Type B pancreatic cell (in vitro differentiated cells): Measurements from ENCODE around the gene SLC38A10. TPM values are rescaled to one million over a fixed set of nuclear protein-coding genes. Genes with fewer than 3 reads are reported as not detected.

Experiments used
- DNase-seq: peaks from one replicate; pipeline ENCODE4 v3.0.0; 2021; ENCODE audit warnings: mixed read lengths; ENCODE audit not compliant: unreplicated experiment; ENCODE audit errors: extremely low spot score
- H3K27ac Mint-ChIP-seq: 2 replicates; pipeline ENCODE4 v1.8.0; 2021; ENCODE audit warnings: mild to moderate bottlenecking, mixed read lengths
- H3K27me3 Mint-ChIP-seq: 2 replicates; pipeline ENCODE4 v1.8.0; 2021; ENCODE audit warnings: mixed read lengths
- H3K36me3 Mint-ChIP-seq: 2 replicates; pipeline ENCODE4 v1.8.0; 2021; ENCODE audit warnings: mixed read lengths
- H3K4me1 Mint-ChIP-seq: one replicate; pipeline ENCODE4 v1.8.0; 2021; ENCODE audit warnings: mixed read lengths; ENCODE audit not compliant: unreplicated experiment
- H3K4me3 Mint-ChIP-seq: 2 replicates; pipeline ENCODE4 v1.8.0; 2021; ENCODE audit warnings: mild to moderate bottlenecking, mixed read lengths
- H3K9me3 Mint-ChIP-seq: 2 replicates; pipeline ENCODE4 v1.8.0; 2021; ENCODE audit warnings: mixed read lengths
- total RNA-seq: library from RNA; stranded (reverse); gene quantifications from 2 replicates; pipeline ENCODE4 v1.2.1, GENCODE V29; 2021; ENCODE audit warnings: low replicate concordance
- TF ChIP-seq, protein P1 (sequence below): fragments of 200-600 bp; sonication (generic); conservative IDR thresholded peaks from 2 replicates; pipeline ENCODE4 v1.5.0; 2021; ENCODE audit warnings: antibody characterized with exemption, mild to moderate bottlenecking

The SLC38A10 gene
- total RNA-seq, 1 donor from 2014 or later = 85.0 TPM

DNA sequence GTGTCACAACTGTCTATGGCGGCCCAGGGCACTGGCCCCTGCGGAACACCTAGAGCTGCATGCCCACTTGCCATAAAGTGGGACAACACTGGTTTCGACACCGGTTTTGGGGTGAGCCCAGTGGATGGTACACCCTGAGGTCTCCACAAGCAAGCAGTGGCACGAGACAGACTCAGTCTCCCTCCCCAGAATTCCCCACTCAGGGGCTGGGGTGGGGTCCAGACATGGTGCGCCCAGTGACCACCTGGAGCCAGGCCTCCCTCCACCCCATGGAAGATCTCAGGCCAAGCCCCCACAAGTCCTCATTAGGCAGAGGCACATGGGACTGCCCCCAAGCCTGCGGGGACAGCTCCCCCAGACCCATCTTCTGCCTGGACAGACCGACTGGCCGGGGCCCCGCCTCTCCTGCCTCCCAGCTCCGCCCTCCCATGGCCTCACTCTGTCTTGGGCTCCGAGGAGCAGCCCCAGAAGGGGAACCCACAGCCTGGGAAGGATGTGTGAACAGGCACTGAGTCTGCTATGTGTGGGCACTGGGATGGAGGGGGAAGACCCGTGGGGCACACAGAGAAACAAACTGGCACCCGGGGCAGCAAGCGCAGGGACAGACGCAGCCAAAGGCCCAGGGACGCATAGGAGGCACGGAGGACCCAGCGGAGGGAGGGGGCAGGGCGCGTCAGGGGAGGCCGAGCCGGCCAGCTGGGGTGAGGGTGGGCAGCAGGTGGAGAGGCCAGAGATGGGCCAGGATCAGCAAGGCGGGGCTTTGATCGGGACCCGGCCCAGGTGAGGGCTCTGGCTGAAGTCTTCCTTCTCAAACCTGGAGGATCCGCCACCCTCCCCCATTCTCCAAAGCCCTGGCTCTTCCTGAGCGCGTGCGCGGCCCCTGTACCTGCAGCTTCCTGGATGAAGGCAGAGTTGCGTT is 59.0 kb downstream of the SLC38A10 start:
- no peak for DNase-seq
- Mint-ChIP-seq H3K4me1 (peaks cover 16% of the 10 kb centered on the region), H3K36me3 (peaks cover under 1% of the 10 kb centered on the region), H3K27me3 (no peaks in the 10 kb centered on the region), H3K4me3 (no peak overlapping the region), H3K9me3 (no peaks in the 10 kb centered on the region), H3K27ac (no peak overlapping the region)
- TF ChIP-seq, protein P1, sequence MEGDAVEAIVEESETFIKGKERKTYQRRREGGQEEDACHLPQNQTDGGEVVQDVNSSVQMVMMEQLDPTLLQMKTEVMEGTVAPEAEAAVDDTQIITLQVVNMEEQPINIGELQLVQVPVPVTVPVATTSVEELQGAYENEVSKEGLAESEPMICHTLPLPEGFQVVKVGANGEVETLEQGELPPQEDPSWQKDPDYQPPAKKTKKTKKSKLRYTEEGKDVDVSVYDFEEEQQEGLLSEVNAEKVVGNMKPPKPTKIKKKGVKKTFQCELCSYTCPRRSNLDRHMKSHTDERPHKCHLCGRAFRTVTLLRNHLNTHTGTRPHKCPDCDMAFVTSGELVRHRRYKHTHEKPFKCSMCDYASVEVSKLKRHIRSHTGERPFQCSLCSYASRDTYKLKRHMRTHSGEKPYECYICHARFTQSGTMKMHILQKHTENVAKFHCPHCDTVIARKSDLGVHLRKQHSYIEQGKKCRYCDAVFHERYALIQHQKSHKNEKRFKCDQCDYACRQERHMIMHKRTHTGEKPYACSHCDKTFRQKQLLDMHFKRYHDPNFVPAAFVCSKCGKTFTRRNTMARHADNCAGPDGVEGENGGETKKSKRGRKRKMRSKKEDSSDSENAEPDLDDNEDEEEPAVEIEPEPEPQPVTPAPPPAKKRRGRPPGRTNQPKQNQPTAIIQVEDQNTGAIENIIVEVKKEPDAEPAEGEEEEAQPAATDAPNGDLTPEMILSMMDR = no peak

DNA sequence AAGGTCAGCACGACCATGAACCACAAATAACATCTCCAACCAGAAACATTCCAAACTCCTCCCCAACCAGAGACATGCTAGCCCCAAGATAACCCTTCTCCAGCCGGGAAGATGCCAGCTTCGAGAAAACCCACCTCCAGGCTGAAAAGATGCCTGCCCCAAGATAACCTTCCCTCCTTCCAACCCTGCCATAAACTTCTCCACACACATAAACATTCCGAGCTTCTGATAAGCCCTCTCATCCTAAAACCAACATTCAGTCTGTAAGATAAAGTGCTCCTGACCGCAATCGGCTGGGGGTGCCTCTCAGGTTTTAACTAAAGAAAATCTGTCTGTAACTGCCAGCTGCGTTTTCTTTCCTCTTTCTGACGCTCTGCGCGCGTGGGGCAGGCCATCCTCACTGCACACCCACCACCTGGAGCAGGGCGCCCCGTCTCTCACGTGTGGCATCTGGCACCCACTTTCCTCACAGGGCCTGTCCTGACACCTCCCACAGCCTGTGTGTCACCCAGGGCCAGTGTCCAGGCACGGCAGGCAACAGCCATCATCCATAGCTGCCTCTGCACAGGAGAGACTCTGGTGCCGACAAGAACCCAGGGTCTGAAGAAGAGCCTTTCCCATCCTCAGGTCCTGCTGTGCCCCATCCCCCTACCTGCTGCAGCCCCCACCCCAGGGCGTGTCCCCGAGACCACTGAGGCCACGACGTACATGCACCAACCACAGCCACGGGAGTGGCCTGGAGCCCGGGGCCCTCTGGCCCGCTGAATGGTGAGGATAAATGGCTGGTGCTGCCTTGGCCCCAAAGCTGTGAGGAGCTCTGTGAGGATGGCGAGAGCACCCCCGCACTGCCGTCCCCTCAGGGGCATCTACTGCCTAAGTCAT is 59.9 kb downstream of the SLC38A10 start:
- Mint-ChIP-seq H3K27ac (peak overlapping the region; percentile 35), H3K4me1 (peaks cover 12% of the 10 kb centered on the region), H3K4me3 (peak overlapping the region; percentile 34), H3K27me3 (no peaks in the 10 kb centered on the region), H3K9me3 (no peaks in the 10 kb centered on the region), H3K36me3 (peaks cover 5% of the 10 kb centered on the region)
- no peak for DNase-seq
- TF ChIP-seq, protein P1 = no peak

DNA sequence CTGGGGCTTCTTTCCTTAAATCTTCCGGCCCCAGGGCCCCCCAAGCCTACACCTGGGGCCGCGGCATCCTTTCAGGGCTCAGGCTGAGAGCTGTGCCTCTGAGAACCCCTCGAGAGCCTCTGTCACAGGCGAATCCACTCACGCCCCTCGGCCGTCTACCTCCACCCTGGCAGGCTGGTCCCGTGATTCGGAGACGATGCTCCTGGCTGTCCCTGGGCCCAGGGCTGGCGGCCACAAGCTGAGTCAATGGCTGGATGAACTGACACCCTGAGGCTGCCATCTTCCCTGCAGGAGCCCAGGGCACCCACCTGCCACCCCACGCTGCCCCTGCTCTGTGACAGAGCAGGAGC is 60.6 kb downstream of the SLC38A10 start:
- Mint-ChIP-seq H3K4me1 (peaks cover 12% of the 10 kb centered on the region), H3K27ac (no peak overlapping the region), H3K27me3 (no peaks in the 10 kb centered on the region), H3K36me3 (peaks cover 9% of the 10 kb centered on the region), H3K9me3 (no peaks in the 10 kb centered on the region), H3K4me3 (peak overlapping the region; percentile 34)
- TF ChIP-seq, protein P1 = no peak
- no peak for DNase-seq

DNA sequence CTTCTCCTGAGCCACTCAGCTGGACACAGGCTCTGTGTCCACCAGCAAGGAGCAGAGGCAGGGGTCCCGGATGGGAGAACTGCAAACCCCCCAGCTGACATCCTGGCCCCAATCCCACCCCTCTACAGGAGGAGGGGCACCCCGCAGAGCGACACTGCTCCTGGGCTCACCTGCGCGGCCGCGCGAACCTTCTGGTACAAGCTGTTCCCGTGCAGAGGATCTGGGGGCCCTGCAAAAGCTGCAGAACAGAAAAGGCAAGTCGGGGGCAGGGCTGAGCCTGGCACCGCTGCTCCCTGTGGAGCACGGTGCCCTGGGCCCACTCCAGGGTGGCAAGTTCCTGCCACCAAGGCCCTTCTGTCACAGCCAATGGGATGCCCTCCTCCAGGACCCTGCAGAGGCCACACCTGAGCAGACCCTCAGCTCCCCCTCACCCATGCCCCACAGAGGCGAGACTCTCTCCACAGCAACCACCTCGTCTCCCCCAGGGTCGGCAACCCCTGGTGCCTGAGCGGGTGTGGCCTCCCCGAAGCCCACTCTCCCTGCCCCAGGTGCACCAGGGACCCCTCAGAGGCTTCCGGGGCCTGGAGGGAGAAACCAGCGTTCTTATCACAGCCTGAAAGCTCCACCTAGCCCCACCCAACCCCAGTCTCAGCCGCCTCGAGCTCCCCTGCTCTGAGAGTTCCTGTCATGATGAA is 61.1 kb downstream of the SLC38A10 start:
- Mint-ChIP-seq H3K4me3 (no peak overlapping the region), H3K27me3 (no peaks in the 10 kb centered on the region), H3K9me3 (no peaks in the 10 kb centered on the region), H3K4me1 (peaks cover 12% of the 10 kb centered on the region), H3K36me3 (peaks cover 9% of the 10 kb centered on the region), H3K27ac (no peak overlapping the region)
- TF ChIP-seq, protein P1 = no peak
- DNase-seq = no peak

DNA sequence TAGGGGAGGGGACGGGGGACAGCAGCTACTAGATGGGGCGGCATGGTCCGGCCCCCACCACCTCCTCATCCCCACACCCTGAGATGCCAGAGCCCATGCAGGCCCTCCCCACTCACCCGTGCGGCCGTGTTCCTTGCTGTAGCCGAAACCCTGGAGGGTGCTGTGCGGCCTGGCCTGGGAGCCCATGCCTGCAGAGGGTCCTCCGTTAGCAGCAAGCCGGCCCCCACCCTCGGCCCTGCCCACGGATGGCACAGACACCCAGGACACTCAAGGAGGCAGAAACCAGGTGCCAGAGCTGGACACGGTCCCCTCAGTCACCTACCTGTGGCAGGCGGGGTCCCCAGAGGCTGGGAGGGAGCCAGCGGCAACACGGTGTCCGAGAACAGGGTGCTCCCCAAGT is 61.8 kb downstream of the SLC38A10 start:
- TF ChIP-seq, protein P1 = no peak
- Mint-ChIP-seq H3K27ac (no peak overlapping the region), H3K9me3 (no peaks in the 10 kb centered on the region), H3K4me3 (no peak overlapping the region), H3K4me1 (peaks cover 12% of the 10 kb centered on the region), H3K27me3 (no peaks in the 10 kb centered on the region), H3K36me3 (peaks cover 9% of the 10 kb centered on the region)
- no peak for DNase-seq
